GM18505 (cell line): Measurements from ENCODE around the gene AGAP1.

Experiments
- ATAC-seq: cut with Tn5 transposase; IDR thresholded peaks from one replicate; pipeline ENCODE4 v1.9.1; 2021; ENCODE audit not compliant: unreplicated experiment
- POLR2A ChIP-seq: IDR thresholded peaks from 4 replicates; pipeline ENCODE4 v1.6.1; 2011; ENCODE audit warnings: borderline replicate concordance; ENCODE audit not compliant: insufficient read depth, insufficient read length; ENCODE audit errors: extremely low read depth

The AGAP1 gene

GRCh38 chr2:235911125-235911524, 417.3 kb downstream of the AGAP1 start:
- TF ChIP-seq POLR2A = no peak
- no peak for ATAC-seq

- TF ChIP-seq POLR2A = no peak
- no peak for ATAC-seq
These were observed 417.9 kb downstream of the AGAP1 start for GRCh38 chr2:235911633-235912233.

- TF ChIP-seq POLR2A = no peak
- no peak for ATAC-seq
These were observed 420.9 kb downstream of the AGAP1 start for GRCh38 chr2:235914756-235915155.

- no peak for ATAC-seq
- TF ChIP-seq POLR2A = no peak
These were observed 423.7 kb downstream of the AGAP1 start for GRCh38 chr2:235917506-235917905.

- no peak for TF ChIP-seq POLR2A
- ATAC-seq = no peak
These were observed 425.0 kb downstream of the AGAP1 start for GRCh38 chr2:235918876-235919275.

GRCh38 chr2:235920216-235920865, 426.5 kb downstream of the AGAP1 start:
- no peak for TF ChIP-seq POLR2A
- ATAC-seq = no peak

GRCh38 chr2:235921508-235922191, 427.8 kb downstream of the AGAP1 start:
- ATAC-seq = no peak
- no peak for TF ChIP-seq POLR2A

- TF ChIP-seq POLR2A = no peak
- ATAC-seq = no peak
These were observed 429.0 kb downstream of the AGAP1 start for GRCh38 chr2:235922839-235923238.

GRCh38 chr2:235923859-235924674, 430.2 kb downstream of the AGAP1 start:
- no peak for TF ChIP-seq POLR2A
- ATAC-seq = no peak

GRCh38 chr2:235924675-235925063, 430.8 kb downstream of the AGAP1 start:
- ATAC-seq = no peak
- no peak for TF ChIP-seq POLR2A

- no peak for TF ChIP-seq POLR2A
These were observed 431.5 kb downstream of the AGAP1 start for GRCh38 chr2:235925250-235925919.

GRCh38 chr2:235926229-235926628, 432.4 kb downstream of the AGAP1 start:
- TF ChIP-seq POLR2A = no peak

More at GRCh38 chr2:235925250-235925919, 431.5 kb downstream of the AGAP1 start:
- no peak for ATAC-seq

More at GRCh38 chr2:235926229-235926628, 432.4 kb downstream of the AGAP1 start:
- no peak for ATAC-seq
